Nucleus accumbens (tissue), 56 donors: ENCODE results near the gene CDC42EP5.
"Not testable (repeated sequence)": the region's sequence is repeated elsewhere in the genome, so short reads cannot be mapped to it uniquely, and the experiment has no call there.

Source experiments
- DNase-seq, 56 donors: peaks; one replicate each; lab custom pipeline; 2025; lab: John Stamatoyannopoulos, UW

Gene CDC42EP5

DNA sequence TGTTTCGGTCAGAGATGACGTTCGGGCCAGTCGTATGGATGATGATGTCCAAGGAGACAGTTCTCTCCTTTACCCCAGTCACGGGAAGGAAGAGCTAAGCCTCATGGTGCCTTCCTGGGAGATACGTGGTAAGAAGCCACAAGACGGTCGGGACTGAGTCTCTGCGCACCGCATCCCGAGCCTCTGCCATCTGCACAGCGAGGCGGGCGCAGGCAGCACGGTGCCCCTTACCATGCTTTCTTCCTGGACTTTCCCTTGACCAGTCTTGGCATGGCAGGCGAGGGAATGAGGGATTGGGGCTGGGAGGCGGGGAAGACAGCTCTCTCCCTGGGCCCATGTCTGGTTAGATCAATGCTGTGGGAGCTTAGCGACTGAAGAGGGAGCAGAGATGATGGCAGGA is 19.5 kb upstream of the CDC42EP5 start:
- no peak for DNase-seq

DNA sequence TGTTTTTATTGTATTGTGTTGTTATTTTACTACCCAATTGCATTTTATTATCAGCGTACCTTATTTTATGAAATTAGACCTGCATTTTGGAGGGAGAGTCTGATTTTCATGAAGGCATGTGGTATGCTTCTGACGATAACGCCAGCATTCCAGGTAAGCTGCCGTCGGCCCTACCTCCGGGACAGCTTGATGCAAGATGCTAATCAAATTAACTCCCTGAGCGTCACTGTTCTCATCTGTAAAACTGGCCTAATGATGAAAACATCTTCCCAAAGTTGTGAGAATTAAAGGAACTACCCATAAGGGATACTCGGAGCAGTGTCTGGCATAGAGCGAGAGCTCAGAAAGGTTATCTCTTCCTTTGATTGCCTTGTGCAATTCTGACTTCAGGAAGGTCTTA is 16.7 kb upstream of the CDC42EP5 start:
- no peak for DNase-seq

DNA sequence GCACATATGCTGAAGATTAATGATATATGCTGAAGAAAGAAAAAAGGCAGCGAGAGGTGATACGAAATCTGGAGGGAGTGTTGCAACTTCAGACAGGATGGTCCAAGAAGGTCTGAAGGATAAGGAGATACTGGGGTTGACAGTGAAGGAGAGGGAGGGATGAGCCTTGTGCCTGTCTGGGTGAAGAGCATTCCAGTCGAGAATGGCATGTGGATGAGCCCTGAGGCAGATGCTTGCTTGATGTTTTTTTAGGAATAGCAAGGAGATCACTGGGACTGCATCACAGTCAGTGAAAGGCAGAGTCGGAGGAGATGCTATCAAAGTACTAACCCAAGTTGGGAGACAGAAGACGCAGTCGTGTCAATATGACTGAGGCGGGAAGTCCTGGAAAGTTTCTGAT is 16.2 kb upstream of the CDC42EP5 start:
- DNase-seq, result no peak

DNA sequence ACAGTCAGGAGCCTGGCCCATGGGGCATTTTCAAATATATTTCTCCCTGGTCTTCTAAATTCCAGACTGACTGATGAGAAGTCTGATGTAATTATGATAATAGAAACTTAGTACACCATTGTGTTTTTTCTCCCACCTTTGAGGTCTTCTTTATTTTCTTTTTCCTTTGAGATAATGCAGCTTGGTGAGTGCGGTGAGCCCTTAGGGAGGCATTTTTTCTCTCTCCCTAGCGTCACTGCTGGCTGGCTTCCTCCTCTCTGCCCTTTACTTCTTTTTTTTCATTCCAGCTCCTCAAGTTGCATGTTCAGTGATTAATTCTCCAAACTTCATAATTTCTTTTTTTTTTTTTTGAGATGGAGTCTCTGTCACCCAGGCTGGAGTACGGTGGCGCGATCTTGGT is 12.8 kb upstream of the CDC42EP5 start:
- DNase-seq, result no peak

DNA sequence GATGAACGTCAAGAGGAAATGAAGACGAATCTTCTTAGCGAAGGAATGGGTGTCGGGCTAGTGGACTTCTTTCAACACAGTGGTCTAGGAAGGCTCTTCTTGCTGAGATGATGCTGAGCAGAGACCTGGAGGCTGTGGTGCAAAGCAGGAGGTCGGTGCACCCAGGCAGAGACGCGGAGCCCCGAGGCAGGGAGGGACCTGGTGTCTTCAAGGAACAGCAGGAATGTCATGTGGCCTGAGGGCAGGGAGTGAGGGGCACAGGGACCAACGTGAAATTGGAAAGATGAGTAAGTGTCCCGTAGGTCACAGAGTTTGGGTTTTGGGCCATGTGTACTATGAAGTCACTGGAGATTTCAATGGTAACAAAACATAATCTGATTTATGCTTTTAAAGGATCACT is 11.4 kb upstream of the CDC42EP5 start:
- DNase-seq, result no peak

DNA sequence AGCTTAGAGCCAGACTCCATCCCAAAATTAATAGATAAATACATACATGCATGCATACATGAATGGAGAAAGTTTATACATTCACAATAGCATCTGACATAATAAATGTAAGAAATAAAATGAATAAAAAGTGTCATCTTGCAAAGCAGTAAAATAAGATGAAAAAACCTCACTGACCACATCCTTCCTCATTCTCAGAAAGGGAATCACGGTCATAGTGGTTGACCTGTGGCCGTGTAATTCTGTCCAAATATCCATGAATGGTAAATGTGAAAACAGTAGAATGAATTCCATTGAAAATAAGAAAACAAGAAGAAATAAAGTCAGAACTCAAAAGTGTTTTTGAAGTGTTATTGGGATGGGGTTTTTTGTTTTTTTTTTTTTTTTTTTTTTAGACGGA is 9.8 kb upstream of the CDC42EP5 start:
- no peak for DNase-seq

DNA sequence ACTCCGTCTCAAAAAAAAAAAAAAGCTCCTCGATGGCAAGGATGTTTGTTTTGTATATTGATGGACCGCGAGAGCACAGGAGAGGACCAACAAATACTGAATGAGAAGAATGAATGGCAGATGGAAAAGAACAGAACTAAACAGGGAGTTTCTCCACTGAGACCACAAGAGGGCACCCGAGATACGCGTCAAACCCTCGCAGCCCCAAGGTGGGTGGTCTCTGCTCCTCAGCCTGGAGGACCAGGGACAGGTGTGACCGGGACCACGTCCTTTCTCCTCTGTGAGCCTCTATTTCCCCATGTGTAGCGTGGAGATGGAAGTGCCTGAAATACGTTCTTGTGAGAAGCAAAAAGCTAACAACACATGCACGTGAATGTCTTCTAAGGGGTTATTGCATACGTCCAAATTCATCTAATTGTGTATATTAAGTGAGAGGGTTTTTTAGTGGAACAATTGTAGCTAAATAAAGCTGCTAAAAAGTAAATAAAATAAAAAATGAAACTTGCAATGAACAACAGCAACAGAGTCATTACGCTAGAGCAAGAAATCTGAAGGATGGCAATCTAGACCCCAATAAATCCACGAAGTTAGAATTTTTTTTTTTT is 8.3 kb upstream of the CDC42EP5 start:
- peak in 13 of 56 donors; percentile 1 to 46 (median 17) for DNase-seq

DNA sequence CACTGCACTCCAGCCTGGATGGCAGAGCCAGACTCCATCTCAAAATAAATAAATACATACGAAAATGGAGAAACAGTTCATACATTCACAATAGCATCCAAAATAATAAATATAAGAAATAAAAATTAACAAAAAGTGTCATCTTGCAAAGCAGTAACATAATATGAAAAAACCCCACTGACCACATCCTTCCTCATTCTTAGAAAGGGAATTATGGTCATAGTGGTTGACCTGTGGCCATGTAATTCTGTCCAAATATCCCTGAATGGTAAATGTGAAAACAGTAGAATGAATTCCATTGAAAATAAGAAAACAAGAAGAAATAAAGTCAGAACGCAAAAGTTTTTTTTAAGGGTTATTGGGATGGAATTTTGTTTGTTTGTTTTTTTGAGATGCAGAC is 7.0 kb upstream of the CDC42EP5 start:
- no peak for DNase-seq

DNA sequence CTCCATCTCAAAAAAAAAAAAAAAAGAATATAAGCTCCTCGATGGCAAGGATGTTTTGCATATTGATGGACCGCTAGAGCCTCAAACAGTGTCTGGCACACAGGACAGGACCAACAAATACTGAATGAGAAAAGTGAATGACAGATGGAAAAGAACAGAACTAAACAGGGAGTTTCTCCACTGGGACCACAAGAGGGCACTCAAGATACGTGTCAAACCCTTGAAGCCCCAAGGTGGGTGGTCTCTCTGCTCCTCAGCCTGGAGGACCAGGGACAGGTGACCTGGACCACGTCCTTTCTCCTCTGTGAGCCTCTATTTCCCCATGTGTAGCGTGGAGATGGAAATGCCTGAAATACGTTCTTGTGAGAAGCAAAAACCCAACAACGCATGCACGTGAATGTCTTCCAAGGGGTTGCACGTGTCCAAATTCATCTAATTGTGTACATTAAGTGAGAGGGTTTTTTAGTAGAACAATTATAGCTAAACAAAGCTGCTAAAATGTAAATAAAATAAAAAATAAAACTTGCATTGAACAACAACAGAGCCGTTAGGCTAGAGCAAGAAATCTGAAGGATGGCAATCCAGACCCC is 5.7 kb upstream of the CDC42EP5 start:
- DNase-seq, result peak in 4 of 56 donors; percentile 4 to 16 (median 14)

DNA sequence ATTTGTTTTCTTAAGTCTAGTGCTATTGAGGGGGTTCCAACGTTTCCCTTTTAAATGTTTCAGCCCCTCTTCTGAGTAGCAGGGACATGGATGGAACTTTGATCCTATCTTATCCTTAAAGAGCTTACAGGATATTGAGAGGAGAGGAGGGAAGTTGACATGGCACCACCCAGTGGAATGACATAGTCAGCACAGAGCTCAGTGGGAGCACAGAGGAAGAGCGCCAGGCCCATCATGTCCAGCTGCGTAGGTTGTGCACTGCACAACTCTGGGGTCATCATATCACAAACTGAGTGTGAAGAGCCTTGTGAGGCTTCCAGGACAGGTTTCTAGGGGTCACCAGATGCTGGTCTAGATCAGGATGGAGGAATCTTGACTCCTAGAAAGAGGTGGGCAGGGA is 4.6 kb upstream of the CDC42EP5 start:
- no peak for DNase-seq

DNA sequence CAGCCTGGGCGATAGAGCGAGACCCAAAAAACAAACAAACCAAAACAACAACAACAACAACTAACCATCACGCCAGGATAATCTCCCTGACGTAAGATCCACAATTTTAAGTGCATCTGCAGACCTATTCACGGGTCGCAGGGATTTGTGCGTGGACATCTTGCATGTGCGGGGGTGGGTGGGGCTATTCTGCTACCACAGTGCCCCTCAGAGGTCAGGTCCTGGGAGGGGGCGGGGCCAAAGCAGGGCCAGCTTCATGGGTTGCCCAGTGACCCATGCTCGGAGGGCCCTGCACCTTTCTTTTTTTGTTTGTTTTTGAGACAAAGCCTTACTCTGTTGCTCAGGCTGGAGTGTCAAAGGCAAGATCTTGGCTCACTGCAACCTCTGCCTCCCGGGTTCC is 2.6 kb upstream of the CDC42EP5 start:
- DNase-seq, result no peak

DNA sequence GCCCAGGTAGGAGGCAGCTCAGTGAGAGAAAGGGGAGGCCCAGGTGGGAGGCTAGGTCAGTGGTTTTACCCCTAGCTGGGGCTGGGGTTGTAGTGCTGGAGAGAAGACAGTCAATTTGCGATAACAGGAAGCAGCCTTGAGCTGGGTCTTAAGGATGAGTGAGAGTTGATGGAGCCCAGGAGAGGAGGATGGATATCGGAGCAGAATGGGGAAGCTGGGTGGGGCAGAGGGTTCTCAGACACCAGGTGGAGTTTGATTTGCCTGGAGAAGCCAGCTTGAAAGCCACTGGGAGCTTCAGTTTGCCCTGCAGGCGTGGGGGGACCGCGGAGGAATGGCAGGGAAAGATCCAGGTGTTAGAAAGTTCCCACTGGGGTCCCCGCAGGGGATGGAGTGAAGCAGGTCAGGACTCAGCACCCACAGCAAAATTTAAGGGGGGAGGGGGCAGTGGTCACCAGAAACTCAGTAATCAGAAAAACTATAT is 836 bp upstream of the CDC42EP5 start:
- no peak for DNase-seq

DNA sequence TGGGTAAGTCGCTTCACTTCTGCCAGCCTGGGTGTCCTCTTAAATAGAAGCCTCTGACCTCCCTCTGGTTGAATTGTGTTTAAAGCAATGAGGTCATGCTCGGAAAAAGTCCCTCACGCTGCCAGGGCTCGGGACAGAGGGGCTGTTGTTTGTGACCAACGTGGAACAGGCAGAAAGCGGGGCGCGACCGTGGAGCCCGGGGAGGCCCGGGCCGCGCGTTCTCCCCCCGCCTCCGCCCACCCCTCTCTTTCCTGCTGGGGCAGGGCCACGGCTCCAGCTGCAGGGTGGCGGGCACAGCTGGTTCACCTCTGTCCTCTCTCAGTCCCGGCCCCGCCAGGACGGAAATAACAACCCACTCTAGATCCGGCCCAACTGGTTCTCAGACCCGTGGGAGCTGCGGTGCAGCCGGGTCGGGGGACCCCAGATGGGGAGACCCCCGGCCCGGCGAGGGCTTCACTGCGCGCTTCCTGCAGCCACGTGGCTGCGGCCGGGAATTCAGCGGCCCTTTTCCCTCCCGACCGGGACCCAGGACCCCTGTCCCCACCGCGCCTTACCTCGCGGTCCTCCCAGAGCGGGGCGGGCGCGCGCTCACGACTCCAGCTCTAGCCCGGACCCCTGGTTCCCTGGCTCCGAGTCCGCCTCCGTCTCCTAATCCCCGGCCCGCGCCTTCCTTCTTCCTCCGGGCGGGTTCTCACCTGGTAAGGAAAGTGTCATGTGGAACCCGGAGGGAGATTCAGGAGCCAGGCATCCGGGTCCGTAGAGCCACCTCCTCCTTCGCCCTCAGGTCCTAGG is 1.9 kb downstream of the CDC42EP5 start:
- peak in 40 of 56 donors; percentile 10 to 67 (median 34) for DNase-seq

DNA sequence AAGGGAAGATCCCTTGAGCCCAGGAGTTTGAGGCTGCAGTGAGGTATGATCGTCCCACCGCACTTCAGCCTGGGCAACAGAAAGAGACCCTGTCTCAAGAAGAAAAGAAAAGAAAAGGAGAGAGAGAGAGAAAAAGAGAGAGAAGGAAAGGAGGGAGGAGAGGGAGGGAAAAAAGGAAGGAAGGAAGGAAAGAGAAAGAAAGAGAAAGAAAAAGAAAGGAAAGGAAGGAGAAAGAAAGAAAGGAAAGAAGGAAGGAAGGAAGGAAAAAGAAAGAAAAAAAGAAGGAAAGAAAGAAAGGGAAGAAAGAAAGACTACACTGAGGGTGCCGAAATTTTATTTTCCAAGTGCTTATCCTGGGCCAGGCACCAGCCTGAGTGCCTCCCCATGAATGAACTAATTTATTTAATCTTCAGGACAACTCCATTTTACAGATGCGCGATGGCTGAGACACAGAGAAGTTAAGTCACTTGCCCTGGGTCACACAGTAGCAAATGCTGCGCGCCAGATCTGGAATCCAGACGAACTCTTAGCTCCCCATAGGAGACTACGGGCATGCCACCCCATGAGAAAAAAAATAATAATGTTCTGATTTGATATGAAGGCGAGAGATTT is 2.7 kb downstream of the CDC42EP5 start:
- DNase-seq, result no peak

DNA sequence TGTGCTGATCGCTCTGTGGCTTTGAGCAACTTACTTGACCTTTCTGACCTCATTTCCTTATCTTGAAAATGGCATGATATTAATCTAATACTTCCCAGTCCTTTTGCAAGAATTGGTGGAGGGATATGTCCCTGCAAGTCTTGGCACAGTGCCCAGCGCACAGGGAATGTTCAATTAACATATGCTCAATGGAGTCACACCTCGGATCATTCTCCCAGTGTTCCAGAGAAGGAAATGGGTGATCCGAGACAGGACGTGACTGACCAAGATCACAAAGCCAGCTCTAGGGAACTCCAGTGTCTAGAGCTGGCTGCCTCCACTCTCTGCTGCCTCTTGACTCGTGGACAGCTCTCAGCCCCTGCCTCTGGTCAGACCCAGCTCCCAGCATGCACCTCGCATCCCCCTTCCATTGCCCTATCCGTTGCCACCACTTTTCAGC is 3.6 kb downstream of the CDC42EP5 start:
- DNase-seq, result no peak

DNA sequence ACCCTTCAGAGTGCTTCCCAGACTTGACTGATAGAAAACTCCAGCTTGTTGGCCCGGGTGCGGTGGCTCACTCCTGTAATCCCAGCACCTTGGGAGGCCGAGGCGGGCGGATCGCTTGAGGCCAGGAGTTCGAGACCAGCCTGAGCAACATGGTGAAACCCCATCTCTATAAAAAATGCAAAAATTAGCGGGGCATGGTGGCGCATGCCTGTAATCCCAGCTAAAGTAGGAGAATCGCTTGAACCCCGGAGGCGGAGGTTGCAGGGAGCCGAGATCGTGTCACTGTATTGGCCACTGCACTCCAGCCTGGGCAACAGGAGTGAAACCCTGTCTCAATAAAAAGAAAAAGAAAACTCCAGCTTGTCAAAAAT is 7.0 kb downstream of the CDC42EP5 start:
- DNase-seq, result not testable (repeated sequence)

DNA sequence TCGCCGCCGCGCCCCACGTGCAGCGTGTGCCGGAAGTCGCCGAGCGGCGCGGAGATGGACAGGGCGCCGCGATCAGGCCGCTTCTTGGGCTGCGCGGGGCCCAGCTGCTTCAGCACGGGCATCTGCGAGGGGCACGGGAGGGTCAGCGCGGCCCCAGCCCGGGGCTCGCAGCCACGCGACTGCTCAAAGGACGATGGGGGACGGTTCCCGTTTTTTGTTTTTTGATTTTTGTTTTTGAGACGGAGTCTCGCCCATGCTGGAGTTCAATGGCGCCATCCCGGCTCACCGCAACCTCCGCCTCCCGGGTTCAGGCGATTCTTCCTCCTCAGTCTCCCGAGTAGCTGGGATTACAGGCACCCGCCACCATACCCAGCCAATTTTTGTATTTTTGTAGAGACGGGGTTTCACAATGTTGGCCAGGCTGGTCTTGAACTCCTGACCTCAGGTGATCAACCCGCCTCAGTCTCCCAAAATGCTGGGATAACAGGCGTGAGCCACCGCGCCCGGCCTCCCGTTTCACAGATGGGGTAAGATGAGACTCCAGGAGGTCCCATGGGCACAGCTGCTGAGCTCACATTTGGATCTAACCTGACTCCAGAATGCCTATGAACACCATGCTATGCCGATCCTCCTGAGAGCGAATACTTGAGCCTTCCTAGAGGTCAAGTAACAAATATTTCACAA is 7.5 kb downstream of the CDC42EP5 start:
- no peak for DNase-seq

DNA sequence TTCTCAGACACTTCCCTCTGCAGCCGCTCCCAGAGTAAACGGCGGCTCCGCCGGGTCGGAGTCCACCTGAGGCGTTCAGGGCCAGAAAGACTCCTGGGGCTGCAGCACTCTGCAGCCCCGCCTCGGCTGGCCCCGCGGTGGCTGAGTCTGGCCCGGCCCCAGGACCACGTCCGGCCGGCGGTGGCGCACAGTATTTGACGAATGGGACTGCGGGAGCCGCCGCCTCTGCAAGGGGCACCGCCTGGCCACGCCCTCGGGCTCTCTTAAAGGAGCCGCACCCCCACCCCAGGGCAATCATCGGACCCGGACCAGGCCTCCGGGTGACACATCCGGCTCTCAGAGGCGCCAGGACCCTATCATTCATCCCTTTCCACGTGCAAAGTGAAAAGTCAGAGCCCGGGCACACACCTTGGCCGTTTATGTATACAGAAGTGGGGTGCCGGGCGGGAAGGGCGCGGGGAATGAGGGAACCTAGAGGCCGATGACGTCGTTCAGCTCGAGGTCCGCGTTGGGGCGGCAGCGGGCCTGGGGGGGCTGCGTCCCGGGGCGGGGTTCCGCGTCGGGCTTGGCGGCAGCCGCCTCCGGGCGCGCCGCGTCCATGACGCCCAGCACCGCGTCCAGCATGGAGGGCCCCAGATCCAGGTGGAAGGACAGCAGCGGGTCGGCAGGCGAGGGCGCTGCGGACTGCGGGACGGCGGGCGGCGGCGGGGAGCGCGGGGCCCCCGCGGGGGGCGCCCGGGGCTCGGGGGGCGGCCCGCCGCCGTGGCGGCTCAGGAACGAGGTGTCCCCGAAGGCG is 8.3 kb downstream of the CDC42EP5 start:
- peak in 55 of 56 donors; percentile 9 to 89 (median 64) for DNase-seq

DNA sequence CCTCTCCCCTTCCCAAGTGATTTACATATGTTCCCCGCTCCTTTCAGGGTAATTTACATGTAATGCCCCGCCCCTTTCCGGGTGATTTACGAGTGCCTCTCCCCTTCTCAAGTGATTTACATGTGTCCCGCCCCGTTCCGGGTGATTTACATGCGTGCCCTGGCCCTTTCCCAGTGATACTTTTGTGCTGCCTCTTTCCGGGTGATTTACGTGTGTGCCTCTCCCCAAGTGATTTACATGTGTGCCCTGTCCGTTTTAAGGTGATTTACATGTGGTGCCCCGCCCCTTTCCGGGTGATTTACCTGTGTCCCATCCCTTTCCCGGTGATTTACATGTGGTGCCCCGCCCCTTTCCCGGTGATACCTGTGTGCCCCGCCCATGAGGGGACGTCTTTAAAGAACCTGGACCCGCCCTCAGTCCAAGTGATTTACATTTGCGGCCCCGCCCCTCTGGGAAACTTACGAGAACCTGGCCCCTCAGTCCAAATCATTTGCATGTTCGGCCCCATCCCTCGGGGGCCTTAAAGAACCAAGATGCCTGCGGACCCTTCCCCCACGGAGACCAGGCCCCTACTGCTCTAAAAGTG is 9.0 kb downstream of the CDC42EP5 start:
- DNase-seq, result peak in 43 of 56 donors; percentile 38 to 89 (median 73)
